K562 (cell line): ENCODE measurements around the gene USP10. TPM values are rescaled to one million over a fixed set of nuclear protein-coding genes. Genes with fewer than 3 reads are reported as not detected.

Experiments used
- ATAC-seq: fragments of 200-7000 bp; cut with Tn5 transposase; 3 replicates; pipeline ENCODE4 v1.9.1; 2020; ENCODE audit warnings: moderate library complexity
- BruUV-seq: library from RNA; stranded (reverse); fragments of 400-500 nt; replicated peaks from 2 replicates; lab custom pipeline; 2021; lab: Mats Ljungman, UMichigan
- CTCF ChIA-PET: fragments of 300-600 bp; formaldehyde crosslinking; extraction: SDS; loops from one replicate; lab custom pipeline; 2021; ENCODE audit warnings: low intra/inter-chr PET ratio; lab: Yijun Ruan, JAX
- POLR2A ChIA-PET: fragments of 300-600, 350-650 bp; sonication (Branson Sonifier 250); formaldehyde crosslinking; extraction: SDS; loops from one replicate; lab custom pipeline; 2021; ENCODE audit warnings: antibody characterized with exemption, inconsistent platforms; lab: Yijun Ruan, JAX
- DNase-seq, 4 experiments: peaks; one replicate each; pipeline versions ENCODE4 v3.0.0 to v3.0.0-alpha.2; 2011 to 2018; ENCODE audit warnings: low spot score in 3 of 4, mixed read lengths in 3 of 4; ENCODE audit errors: extremely low read depth in 1 of 4
- FAIRE-seq: peaks from 2 replicates; lab custom pipeline; 2011; peaks lifted over from hg19 to GRCh38; lab: Jason Lieb, UNC
- H2AFZ ChIP-seq: 2 replicates; pipeline ENCODE4 v1.6.0; 2011; ENCODE audit warnings: low read depth, low read length, control low read depth, inconsistent platforms
- H3K27ac ChIP-seq: fragments of 200-600 bp; 3 replicates; pipeline ENCODE4 v1.8.0; 2011; ENCODE audit warnings: low read depth, mild to moderate bottlenecking, control low read depth, inconsistent platforms, low read length, moderate library complexity, mixed read lengths; ENCODE audit errors: extremely low read depth
- H3K27me3 ChIP-seq, 2 experiments: fragments of 300-600 bp in 1 of 2; 2 replicates in 1 of 2; 3 replicates in 1 of 2; pipeline versions ENCODE4 v1.6.0 to v1.8.0; 2011; ENCODE audit warnings: inconsistent platforms in 2 of 2, low read length in 2 of 2, mild to moderate bottlenecking in 1 of 2, mixed read lengths in 1 of 2, moderate library complexity in 1 of 2; ENCODE audit not compliant: control insufficient read depth in 2 of 2, insufficient read depth in 2 of 2
- H3K36me3 ChIP-seq: fragments of 300-600 bp; 3 replicates; pipeline ENCODE4 v1.8.0; 2011; ENCODE audit warnings: mild to moderate bottlenecking, low read length, inconsistent platforms; ENCODE audit not compliant: control insufficient read depth, insufficient read depth
- H3K4me1 ChIP-seq, 2 experiments: fragments of 200-600 bp in 1 of 2; replicated peaks in 1 of 2; 2 replicates in 1 of 2; 3 replicates in 1 of 2; pipeline versions ENCODE4 v1.5.1 to v1.8.0; 2011; ENCODE audit warnings: inconsistent platforms in 2 of 2, low read length in 2 of 2, mild to moderate bottlenecking in 1 of 2, mixed read lengths in 1 of 2, moderate library complexity in 1 of 2; ENCODE audit not compliant: control insufficient read depth in 2 of 2, insufficient read depth in 2 of 2
- H3K4me2 ChIP-seq: 2 replicates; pipeline ENCODE4 v1.6.1; 2011; ENCODE audit warnings: low read length, control low read depth, inconsistent platforms, mixed read lengths; ENCODE audit not compliant: insufficient read depth
- H3K4me3 ChIP-seq: fragments of 200-600 bp; sonication (generic), shearing (Covaris generic); 2 replicates; pipeline ENCODE4 v1.5.1; 2016; ENCODE audit warnings: control low read depth, inconsistent platforms
- H3K79me2 ChIP-seq: fragments of 200-600 bp; 3 replicates; pipeline ENCODE4 v1.8.0; 2011; ENCODE audit warnings: low read length, inconsistent platforms; ENCODE audit not compliant: control insufficient read depth, insufficient read depth
- H3K9ac ChIP-seq, 2 experiments: 2 replicates each; pipeline versions ENCODE4 v1.6.0 to v1.6.1; 2011; ENCODE audit warnings: low read depth in 2 of 2, low read length in 2 of 2, control low read depth in 1 of 2, inconsistent platforms in 1 of 2, mild to moderate bottlenecking in 1 of 2, mixed read lengths in 1 of 2; ENCODE audit not compliant: insufficient read depth in 1 of 2
- H3K9me1 ChIP-seq: one replicate; pipeline ENCODE4 v1.6.0; 2011; ENCODE audit warnings: inconsistent platforms, mild to moderate bottlenecking, low read length, moderate library complexity; ENCODE audit not compliant: control insufficient read depth, insufficient read depth
- H3K9me3 ChIP-seq: replicated peaks from 2 replicates; pipeline ENCODE4 v1.5.1; 2011; ENCODE audit warnings: low read depth, low read length, inconsistent platforms; ENCODE audit not compliant: control insufficient read depth, insufficient read depth
- H4K20me1 ChIP-seq: replicated peaks from 2 replicates; pipeline ENCODE4 v1.6.1; 2011; ENCODE audit warnings: low read length, inconsistent platforms, mixed read lengths; ENCODE audit not compliant: control insufficient read depth, insufficient read depth
- ATF4 ChIP-seq: fragments of 450-650 bp; formaldehyde crosslinking; IDR thresholded peaks from 2 replicates; pipeline ENCODE4 v1.4.0; 2022; ENCODE audit warnings: mild to moderate bottlenecking, moderate library complexity
- ELK1 ChIP-seq: sonication (generic); formaldehyde crosslinking; IDR thresholded peaks from 2 replicates; pipeline ENCODE4 v1.8.1; 2022; ENCODE audit warnings: missing genetic modification reagents
- EP300 ChIP-seq: IDR thresholded peaks from 2 replicates; pipeline ENCODE4 v1.6.1; 2012; ENCODE audit warnings: low read length, improper control_type of control experiment
- MAFF ChIP-seq: IDR thresholded peaks from 2 replicates; pipeline ENCODE4 v1.6.1; 2012; ENCODE audit warnings: low read length, improper control_type of control experiment
- PATZ1 ChIP-seq: fragments of 250-450 bp; sonication (Bioruptor Pico); IDR thresholded peaks from 2 replicates; pipeline ENCODE4 v1.5.0; 2020; ENCODE audit warnings: mild to moderate bottlenecking, borderline replicate concordance
- PHB2 ChIP-seq: fragments of 450-650 bp; IDR thresholded peaks from 2 replicates; pipeline ENCODE4 v1.6.1; 2017; ENCODE audit warnings: low read depth
- RERE ChIP-seq: sonication (generic); formaldehyde crosslinking; IDR thresholded peaks from 2 replicates; pipeline ENCODE4 v1.8.0; 2023; ENCODE audit warnings: missing genetic modification reagents, mild to moderate bottlenecking, borderline replicate concordance
- ZNF316 ChIP-seq: fragments of 450-650 bp; IDR thresholded peaks from 2 replicates; pipeline ENCODE4 v1.6.1; 2016
- ZNF444 ChIP-seq: fragments of 250-450 bp; sonication (Bioruptor Pico); IDR thresholded peaks from 2 replicates; pipeline ENCODE4 v1.4.0; 2020; ENCODE audit warnings: mild to moderate bottlenecking, moderate library complexity
- ZNF77 ChIP-seq: fragments of 250-450 bp; sonication (Bioruptor Pico); IDR thresholded peaks from 2 replicates; pipeline ENCODE4 v1.5.0; 2020
- WGBS: fragments of 100-300 bp; shearing (Covaris generic); methylation state at CpG from one replicate; pipeline ENCODE4 v1.1.6; 2016; ENCODE audit warnings: low coverage, mixed read lengths; ENCODE audit not compliant: insufficient coverage; ENCODE audit errors: missing lambda C conversion rate; 5-methylcytosine and 5-hydroxymethylcytosine counted together
- in situ Hi-C: fragments of 300-500 bp; cut with MboI; formaldehyde crosslinking; loops from 4 replicates; pipeline ENCODE4 v1.15.0; 2018; ENCODE audit warnings: inconsistent platforms, mixed read lengths
- intact Hi-C: fragments of 100-400 bp; cut with micrococcal nuclease; formaldehyde crosslinking; loops from 2 replicates; pipeline ENCODE4 v1.14.2; 2022
- polyA plus RNA-seq, 8 experiments: library from polyadenylated mRNA; depleted of rRNA in 4 of 8; stranded (reverse) in 5 of 8; unstranded in 3 of 8; fragments of >200 nt; fragmentation: Nextera tagmentation in 2 of 8; fragmentation: Illumina TruSeq in 1 of 8; extraction: Ambion mirVana in 2 of 8; extraction: Trizol in 1 of 8; gene quantifications; 2 replicates each; pipeline versions ENCODE4 v1.2.1 to v1.2.3, GENCODE V29; 2011 to 2014; ENCODE audit warnings: inconsistent platforms in 1 of 8, missing spikeins in 1 of 8
- total RNA-seq, 7 experiments: library from RNA; depleted of rRNA in 6 of 7; stranded (reverse); fragments of >200 nt in 6 of 7; fragmentation: Illumina TruSeq in 2 of 7; extraction: Trizol in 2 of 7; gene quantifications; 2 replicates each; pipeline versions ENCODE4 v1.2.1 to v1.2.3, GENCODE V29; 2011 to 2021; ENCODE audit warnings: low replicate concordance in 1 of 7

USP10 gene
- total and polyA plus RNA-seq, 9 of the 15 experiments (the other 6 are each of a cell fraction or from before 2014, with no cell fraction given) = 61.7 to 197 (median 116) TPM

DNA sequence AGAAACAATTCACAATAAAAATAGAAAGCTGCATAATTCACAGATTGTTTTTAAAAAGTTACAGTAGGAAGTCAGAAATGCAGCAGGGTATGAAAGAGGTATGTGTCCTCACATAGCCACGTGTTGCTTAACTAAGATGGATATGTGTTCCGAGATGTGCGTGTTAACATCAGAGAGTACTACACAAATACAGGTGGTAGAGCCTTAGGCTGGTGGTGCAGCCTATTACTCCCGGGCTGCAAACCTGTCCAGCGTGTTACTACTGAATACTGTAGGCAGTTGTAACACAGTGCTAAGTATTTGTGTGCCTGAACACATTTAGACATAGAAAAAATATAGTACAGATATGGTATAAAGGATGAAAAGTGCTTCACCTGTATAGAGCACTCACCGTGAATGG is 46.4 kb downstream of the USP10 start:
- no peak overlapping the region for H2AFZ ChIP-seq
- DNase-seq = no peak
- BruUV-seq = no TSS peak
- intact Hi-C loops = no loop called here
- H3K79me2 ChIP-seq = peaks cover 94% of the 10 kb centered on the region
- H3K9ac ChIP-seq = no peak overlapping the region
- FAIRE-seq = no peak
- no peaks in the 10 kb centered on the region for H3K27me3 ChIP-seq
- CTCF ChIA-PET = interaction anchor here (0.6 kb wide), 1 partner anchor 230 kb away, joined by 3 read pairs; no protein-coding TSS in a partner anchor
- POLR2A ChIA-PET = interaction anchor here (0.8 to 1.2 kb wide), 2 partner anchors 15 to 23 kb away, joined by 3 read pairs; no protein-coding TSS in a partner anchor
- WGBS = 92% methylated on average over 6 of the region's 6 CpGs
- no peaks in the 10 kb centered on the region for H3K9me3 ChIP-seq
- TF ChIP-seq MAFF = no peak
- no peak for TF ChIP-seq RERE (CRISPR knock-in tag)
- no peak for TF ChIP-seq PATZ1
- no peak for TF ChIP-seq ZNF316
- no peak for TF ChIP-seq EP300
- no peak for TF ChIP-seq ZNF444 (CRISPR knock-in tag)
- no peak for TF ChIP-seq PHB2
- no peak for TF ChIP-seq ELK1
- no peak for TF ChIP-seq ATF4 (CRISPR knock-in tag)
- no peak for TF ChIP-seq ZNF77 (CRISPR knock-in tag)
- H3K9me1 ChIP-seq = no peaks in the 10 kb centered on the region
- peaks cover 0 to 4% of the 10 kb centered on the region in 2 experiments; a peak in 3 of 5 replicates for H3K4me1 ChIP-seq
- H3K4me3 ChIP-seq = no peak overlapping the region
- in situ Hi-C loops = no loop called here
- ATAC-seq = no peak
- H3K4me2 ChIP-seq = no peak overlapping the region
- H4K20me1 ChIP-seq = peaks cover 6% of the 10 kb centered on the region
- no peak overlapping the region for H3K27ac ChIP-seq
- peaks cover 84% of the 10 kb centered on the region for H3K36me3 ChIP-seq
